NCI-H526 (cell line): Measurements from ENCODE around the gene RASD2.

Experiments
- DNase-seq, 2 experiments: peaks; one replicate each; lab custom pipeline; 2025; lab: John Stamatoyannopoulos, UW

Gene RASD2

DNA sequence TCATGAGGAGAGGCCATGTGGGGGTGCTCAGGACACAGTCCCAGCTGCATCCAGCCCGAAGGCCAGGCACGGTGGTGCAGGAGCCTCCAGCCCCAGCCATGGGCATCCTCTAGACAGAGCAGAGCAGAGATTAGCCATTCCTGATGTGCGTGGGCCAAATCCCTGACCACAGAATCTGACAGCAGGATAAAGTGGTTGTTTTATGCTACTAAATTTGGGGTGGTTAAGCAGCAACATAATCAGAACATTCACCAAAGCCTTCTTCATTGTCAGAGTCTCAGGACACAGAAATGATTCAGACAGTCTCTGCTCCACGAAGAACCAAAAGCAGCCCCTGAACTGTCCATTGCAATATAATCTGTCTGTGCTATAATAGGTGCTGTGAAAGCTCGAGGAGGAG is 19.7 kb downstream of the RASD2 start:
- no peak for DNase-seq

DNA sequence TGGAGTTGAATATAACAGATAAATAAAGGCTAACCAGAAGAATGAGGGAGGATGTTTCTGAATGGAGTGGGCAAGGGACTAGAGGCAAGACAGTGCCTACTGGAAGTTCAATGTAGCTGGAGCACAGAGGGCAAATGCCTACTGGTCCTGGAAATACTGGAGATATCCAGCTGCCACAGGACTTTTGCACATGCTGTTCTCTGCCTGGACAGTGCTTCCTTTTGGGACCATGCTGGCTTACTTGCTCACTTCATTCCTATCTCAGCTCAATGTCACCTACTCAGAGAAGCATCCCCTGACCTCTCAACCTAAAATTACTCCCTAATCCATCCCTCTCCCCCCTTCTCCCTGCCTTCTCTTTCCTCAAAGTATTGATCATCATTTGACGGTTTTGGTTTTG is 20.2 kb downstream of the RASD2 start:
- DNase-seq, result no peak

DNA sequence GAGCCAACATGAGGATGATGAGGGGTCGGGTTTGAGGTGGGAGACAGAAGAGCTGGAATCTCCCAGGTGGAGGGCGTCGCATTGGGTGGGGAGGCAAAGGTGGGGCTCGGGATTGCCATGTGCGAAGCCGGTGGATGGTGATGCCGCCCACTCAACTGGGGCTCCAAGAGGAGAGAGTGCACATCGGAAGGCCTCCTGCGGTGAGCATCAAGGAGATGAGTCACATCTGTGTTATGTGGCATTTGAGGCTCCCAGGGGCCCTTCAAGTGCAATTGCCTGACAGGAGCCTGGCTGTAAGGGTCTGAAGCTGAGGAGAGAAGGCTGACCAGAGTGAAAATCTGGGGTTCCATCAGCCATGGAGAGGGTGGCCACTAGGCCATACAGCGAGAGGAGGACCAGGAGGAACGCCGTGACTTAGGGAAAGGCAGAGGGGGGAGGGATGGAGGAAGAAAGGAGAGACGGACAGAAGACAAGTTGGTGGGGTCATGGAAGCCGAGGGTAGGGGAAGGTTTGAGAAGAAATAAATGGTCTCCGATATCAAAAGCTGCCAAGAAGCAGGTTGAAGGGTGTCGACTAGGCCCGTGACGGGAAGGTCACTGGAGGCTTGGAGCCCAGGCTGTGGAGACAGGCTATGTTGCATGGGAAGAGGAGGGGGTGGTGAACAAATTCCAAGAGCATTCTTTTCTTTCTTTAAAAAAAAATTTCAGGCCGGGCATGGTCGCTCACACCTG is 21.3 kb downstream of the RASD2 start:
- no peak for DNase-seq

GRCh38 chr22:35563211-35563610 is 22.6 kb downstream of the RASD2 start:
- DNase-seq, result no peak

DNA sequence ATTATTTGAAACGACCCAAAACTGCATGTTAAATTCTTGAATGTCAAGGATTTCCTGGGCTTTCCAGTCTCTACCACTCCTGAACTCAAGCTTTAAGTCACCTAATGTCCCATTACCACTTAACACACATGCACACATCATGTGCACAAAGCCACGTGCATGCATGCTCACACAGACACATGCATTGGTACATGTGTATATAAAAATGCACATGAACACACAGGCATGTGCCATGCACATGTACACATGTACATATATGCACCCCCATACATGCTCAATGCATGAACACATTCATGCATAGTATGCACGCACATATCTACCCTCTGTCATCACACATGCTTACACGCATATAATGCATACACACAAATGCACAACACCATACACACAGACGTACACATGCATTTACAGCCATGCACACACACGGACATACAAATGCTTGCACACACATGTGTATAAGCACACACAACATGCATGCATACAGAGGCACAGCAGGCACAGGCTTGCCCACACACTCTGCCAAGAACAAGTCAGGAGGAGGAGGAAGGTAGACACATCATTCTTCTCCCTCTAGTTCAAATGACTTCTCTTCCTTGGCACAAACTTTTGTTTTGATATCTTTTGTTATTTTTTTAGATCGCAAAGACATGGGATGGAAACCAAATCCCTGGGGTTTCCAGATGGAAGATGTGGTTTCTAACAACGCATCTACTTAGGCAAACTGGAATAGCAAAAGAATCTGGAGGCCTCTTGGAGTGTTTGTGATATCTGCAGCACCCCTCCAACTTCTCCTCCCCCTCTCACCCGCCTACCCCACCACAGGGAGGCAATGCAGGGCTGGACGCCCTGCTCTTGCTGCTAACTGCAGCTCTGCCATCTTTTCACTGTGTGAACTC is 24.6 kb downstream of the RASD2 start:
- no peak for DNase-seq

DNA sequence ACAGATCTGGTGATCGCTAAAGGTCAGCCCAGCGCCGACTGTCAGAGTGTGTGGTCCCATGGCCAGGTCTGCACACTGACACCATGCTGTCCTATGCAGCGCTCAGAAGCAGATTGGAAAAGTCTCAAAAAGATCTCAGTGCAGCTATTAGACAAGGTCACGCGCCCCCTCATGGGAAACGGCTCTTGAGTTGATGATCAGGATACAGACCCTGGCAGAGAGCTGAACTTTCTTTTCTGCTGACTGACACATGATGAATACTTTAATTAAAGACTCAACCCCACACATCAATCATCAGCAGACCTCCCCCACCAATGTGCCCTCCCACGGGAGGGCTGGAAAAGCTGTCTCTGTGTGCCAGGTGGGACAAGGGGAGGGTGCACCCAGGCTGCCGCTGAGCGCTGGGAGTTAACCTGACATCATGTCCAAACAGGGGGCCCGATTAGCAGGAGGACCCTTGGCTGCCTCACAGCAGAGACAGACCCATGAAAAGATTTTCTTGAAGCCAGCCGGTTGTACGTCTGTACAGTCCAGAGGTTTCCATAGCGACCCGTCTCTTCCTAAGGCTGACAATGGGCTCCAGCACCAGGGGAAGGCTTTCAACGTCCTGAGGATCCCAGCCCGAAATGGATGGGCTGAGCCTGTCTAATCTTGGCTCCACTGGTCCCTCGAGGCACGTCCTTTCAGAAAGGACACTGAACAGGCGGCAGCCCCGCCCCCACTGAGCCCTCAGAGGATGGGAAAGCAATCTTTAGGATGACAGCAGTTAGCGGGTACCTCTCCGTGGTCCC is 26.9 kb downstream of the RASD2 start:
- no peak for DNase-seq

DNA sequence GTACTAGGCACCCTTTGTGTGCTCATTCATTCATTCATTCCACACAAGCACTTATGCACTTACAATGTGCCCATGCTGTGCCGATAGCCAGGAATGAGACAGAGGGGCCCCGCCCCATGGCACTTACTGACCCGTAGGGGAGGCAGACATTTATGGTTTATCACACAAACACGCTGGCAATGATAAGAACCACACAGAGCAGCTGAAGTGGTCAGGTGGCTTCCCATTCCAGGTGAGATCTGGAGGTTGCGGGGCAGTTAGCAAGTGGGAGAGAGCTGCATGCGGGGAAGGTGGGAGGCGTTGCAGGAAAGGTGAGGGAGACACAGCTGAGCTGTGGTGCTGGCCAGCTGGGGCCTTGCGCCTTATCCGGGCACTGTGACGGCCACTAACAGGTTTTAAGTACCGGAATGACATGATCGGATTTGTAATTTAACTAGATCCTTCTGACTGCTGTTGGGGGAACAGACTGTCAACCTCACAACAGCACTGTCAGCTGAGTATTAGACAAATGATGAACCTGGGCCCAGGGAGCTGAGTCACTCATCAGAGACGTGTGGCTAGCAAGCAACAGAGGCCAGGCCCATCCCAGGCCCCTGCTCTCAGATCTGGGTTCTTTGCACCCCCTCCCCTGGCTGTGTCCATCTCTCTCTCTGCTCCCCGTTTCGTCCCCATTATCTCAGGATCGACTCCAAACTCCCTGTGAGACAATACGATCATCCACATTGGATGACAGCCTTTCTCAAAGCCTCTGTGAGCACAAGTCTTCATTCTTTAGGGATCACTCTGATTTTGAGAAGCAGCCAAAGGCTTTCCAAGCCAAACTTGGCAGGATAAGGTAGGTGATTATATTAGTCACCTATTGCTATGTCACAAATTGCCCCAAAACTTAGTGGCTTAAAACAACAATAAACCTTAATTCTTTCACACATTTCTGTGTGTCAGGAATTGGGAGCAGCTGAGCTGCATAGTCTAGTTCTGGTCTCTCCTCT is 28.4 kb downstream of the RASD2 start:
- no peak for DNase-seq

- DNase-seq, result no peak
Observed at GRCh38 chr22:35569916-35570315, 29.3 kb downstream of the RASD2 start.

GRCh38 chr22:35570686-35571194 is 30.1 kb downstream of the RASD2 start:
- no peak for DNase-seq

GRCh38 chr22:35572556-35572955 is 31.9 kb downstream of the RASD2 start:
- no peak for DNase-seq

DNA sequence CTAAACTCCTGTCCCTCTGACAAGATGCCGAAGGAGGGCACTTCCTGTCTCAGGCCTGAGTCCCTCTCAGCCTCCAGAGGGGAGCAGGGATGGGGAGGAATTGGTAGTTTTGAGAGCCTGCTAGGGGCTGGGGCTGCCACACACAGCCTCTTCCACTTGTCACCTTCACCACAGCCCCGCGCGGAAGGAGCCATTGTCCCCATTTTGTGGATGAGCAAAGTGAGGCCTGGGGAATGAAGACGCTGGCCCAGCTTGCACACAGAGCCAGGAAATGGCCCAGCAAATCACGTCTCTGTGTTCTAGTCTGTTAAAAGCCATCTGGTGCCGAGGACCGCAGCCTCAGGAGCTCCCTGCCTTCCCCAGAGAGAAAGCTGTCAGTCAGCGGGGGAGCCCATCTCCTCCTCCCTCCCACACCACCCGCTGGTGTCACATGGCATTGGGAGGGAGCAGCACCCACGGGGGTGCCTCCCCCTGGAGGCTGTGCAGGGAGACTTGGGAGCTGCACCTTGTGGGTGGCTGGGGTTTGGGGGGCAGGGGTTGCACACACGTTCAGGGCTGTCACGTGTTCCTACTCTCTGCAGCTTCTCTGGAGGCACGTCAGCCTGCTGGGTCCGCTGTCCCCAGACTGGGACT is 34.6 kb downstream of the RASD2 start:
- DNase-seq, result no peak

- DNase-seq, result no peak
Observed at GRCh38 chr22:35576671-35577070, 36.0 kb downstream of the RASD2 start.

DNA sequence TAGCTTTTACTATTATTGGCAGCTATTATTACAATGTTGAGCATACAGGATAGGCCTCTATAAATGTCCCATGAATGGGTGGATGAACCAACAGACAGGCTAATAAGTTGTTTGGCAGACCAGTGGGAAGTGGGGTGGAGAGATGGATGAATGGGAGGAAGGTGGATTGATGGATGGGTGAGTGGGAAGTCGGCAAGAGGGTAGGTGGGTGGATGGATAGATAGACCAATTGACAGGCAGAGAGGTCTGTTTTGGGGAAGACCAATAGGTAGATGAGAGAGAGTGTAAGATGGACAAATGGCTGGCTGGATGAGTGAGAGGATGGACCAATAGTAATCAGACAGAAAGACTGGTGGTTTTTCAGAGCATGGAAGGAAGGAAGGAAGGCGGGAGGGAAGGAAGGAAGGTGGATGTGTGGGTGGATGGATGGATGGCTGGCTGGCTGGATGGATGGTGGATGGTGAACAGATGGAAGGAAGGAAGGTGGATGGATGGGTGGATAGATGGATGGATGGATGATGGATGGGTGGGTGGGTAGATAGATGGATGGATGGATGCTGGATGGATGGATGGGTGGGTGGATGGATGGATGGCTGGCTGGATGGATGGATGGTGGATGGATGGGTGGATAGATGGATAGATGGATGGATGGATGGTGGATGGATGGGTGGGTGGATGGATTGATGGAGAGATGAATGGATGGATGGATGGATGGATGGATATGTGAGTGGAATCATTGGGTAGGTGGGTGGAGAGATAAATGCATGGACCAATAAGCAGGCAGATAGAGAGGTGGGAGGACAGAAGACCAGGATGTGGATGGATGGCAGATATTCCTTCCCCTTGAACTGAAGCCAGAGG is 37.4 kb downstream of the RASD2 start:
- no peak for DNase-seq

DNA sequence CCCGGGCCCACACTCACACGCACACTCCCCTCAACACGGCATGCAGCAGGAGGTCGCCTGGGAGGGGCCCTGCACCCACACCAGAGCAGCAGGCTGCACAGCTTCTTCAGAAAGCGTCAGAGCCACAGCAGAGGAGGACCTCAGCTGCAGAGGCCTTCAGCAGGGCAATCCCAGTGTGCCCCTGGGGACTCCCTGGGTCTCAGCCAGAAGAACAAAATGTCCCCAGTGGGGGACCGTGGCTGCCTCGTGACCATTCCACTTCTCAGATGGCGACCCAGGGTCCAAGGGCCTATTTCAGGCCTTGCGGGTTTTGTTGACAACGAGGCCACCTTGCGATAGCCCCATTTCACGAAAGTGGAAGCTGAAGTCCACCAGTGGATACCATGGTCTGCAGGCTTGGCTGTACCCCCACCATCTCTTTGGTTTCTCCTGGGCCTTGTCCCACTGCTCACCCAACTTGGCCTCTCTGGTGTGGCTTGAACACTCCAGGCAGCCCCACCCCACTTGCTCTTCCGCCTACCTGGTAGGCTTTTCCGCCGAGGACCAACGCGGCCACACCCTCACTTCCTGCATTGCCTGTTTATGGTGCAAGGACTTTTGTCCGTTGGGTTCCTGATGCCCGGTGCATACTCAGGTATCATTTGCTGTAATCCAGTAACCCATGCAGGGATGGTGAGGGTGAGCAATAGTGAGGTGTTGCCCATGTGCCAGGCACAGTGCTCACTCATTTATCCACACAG is 38.4 kb downstream of the RASD2 start:
- no peak for DNase-seq

DNA sequence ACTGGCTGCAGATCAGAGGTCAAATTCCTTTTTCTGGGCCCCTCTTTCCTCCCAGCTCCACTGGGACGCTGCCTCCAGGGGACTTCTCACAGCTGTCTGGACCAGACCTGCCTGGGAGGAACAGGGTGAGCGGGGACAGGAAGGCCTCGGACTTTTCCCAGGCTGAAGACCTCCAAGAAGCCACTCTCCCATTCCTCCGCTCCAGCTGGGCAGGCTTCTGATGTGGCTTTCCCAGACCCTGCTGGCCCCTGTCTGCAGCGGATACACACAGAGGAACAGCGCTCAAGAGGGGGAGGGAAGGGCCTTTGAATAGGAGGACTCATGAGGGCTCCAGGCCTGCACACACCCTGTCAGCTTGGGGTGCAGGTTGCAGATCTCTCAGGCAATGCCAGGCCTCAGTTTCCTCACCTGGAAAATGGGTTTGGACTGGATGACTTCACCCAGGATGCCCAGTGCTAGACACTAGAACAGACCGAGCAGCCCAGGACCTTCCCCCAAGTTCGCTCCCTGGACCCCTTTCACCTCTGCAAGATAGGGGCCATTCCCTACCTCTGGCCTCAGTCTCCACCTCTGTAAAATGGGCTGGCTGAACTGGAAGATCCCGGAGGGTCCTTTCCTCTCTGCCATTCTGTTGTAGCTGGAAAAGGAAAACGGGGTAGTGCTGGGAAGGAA is 39.9 kb downstream of the RASD2 start:
- DNase-seq, result no peak

DNA sequence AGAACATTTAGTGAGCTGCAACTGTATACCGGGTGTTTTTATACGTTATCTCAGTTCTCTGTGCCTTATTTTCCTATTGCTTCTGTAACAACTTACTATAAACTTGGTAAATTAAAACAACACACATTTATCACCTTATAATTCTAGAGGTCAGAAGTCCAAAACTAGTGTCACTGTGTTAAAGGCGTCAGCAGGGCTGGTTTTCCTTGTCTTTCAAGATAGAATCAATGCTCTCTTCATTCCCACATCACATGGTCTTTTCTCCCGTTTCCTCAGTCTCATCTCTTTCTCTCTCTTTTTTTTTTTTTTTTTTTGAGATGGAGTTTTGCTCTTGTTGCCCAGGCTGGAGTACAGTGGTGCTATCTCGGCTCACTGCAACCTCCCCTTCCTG is 40.4 kb downstream of the RASD2 start:
- no peak for DNase-seq

GRCh38 chr22:35582218-35582860 is 41.7 kb downstream of the RASD2 start:
- DNase-seq, result no peak
